Tibial nerve (tissue), 4 donors: ENCODE results near the gene OSBPL5.

Source experiments
- EP300 ChIP-seq, 2 donors: sonication (generic); formaldehyde crosslinking; IDR thresholded peaks; one replicate each; pipeline ENCODE4 v1.6.1; 2017; ENCODE audit warnings: antibody characterized with exemption in 2 of 2, mild to moderate bottlenecking in 1 of 2
- TF ChIP-seq, protein P1 (sequence below), 5 experiments: fragments of 200-600 bp in 3 of 5; fragments of 450-650 bp in 2 of 5; sonication (generic) in 3 of 5; IDR thresholded peaks; one replicate each; pipeline ENCODE4 v1.5.1; 2016 to 2019; ENCODE audit warnings: antibody characterized with exemption in 5 of 5, mild to moderate bottlenecking in 3 of 5, moderate library complexity in 2 of 5

GRCh38 chr11:3206922-3207204 is 41.8 kb upstream of the OSBPL5 start:
- TF ChIP-seq, protein P1, sequence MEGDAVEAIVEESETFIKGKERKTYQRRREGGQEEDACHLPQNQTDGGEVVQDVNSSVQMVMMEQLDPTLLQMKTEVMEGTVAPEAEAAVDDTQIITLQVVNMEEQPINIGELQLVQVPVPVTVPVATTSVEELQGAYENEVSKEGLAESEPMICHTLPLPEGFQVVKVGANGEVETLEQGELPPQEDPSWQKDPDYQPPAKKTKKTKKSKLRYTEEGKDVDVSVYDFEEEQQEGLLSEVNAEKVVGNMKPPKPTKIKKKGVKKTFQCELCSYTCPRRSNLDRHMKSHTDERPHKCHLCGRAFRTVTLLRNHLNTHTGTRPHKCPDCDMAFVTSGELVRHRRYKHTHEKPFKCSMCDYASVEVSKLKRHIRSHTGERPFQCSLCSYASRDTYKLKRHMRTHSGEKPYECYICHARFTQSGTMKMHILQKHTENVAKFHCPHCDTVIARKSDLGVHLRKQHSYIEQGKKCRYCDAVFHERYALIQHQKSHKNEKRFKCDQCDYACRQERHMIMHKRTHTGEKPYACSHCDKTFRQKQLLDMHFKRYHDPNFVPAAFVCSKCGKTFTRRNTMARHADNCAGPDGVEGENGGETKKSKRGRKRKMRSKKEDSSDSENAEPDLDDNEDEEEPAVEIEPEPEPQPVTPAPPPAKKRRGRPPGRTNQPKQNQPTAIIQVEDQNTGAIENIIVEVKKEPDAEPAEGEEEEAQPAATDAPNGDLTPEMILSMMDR (IDR thresholded peaks at IDR 0.05), result no peak
- TF ChIP-seq EP300 (IDR thresholded peaks at IDR 0.05), result no peak
